GM12892 (cell line): Measurements from ENCODE around the gene TTF2.

Source experiments
- POLR2A ChIP-seq: IDR thresholded peaks from 2 replicates; pipeline ENCODE4 v1.6.1; 2011; ENCODE audit warnings: low read depth, low read length, control low read depth
- POLR2AphosphoS5 ChIP-seq: IDR thresholded peaks from 2 replicates; pipeline ENCODE4 v1.6.1; 2011; ENCODE audit warnings: low read depth, low read length, control low read depth

DNA sequence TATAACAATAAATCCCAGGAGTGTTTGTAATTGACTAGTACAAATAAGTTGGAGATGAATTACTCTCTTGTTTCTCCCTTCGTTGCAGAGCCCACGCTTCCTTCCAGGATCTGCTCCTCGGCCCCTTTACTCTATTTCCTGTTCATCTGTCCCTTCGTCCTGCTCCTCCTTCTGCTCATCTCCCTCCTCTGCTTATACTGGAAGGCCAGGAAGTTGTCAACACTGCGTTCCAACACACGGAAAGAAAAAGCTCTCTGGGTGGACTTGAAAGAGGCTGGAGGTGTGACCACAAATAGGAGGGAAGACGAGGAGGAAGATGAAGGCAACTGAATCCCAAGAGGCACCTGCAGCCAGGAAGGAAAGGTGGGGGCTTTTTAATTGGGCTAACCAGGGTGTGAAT is 26.4 kb upstream of the TTF2 start:
- TF ChIP-seq POLR2AphosphoS5: no peak
- TF ChIP-seq POLR2A: no peak
